SK-N-SH (cell line): Measurements from ENCODE around the gene DLAT. TPM values are rescaled to one million over a fixed set of nuclear protein-coding genes. Genes with fewer than 3 reads are reported as not detected.

Experiments
- CTCF ChIA-PET: fragments of 300-600, 350-600 bp; formaldehyde crosslinking; extraction: SDS; loops from one replicate; lab custom pipeline; 2021; lab: Yijun Ruan, JAX
- POLR2A ChIA-PET: fragments of 350-600 bp; sonication (Branson Sonifier 250); formaldehyde crosslinking; extraction: SDS; loops from one replicate; lab custom pipeline; 2020; ENCODE audit warnings: antibody characterized with exemption, inconsistent platforms; lab: Yijun Ruan, JAX
- DNase-seq: peaks from one replicate; pipeline ENCODE4 v3.0.0; 2012
- H2AFZ ChIP-seq: fragments of 200-600 bp; sonication (generic); 2 replicates; pipeline ENCODE4 v1.8.1; 2016; ENCODE audit warnings: antibody characterized with exemption, mild to moderate bottlenecking, low read depth
- H3F3A ChIP-seq: fragments of 200-600 bp; sonication (generic); replicated peaks from 2 replicates; pipeline ENCODE3; 2016; ENCODE audit warnings: antibody characterized with exemption, mild to moderate bottlenecking; ENCODE audit not compliant: insufficient read depth
- H3K27ac ChIP-seq, 2 experiments: fragments of 200-500 bp in 1 of 2; fragments of 200-600 bp in 1 of 2; sonication (Bioruptor generic) in 1 of 2; sonication (generic), shearing (Covaris generic) in 1 of 2; 2 replicates each; pipeline versions ENCODE4 v1.5.1 to v1.6.1; 2014 to 2016; ENCODE audit warnings: low read depth in 2 of 2, inconsistent platforms in 1 of 2, low read length in 1 of 2, mild to moderate bottlenecking in 1 of 2, mixed read lengths in 1 of 2
- H3K27me3 ChIP-seq: fragments of 200-600 bp; sonication (generic), shearing (Covaris generic); 2 replicates; pipeline ENCODE4 v1.6.1; 2016; ENCODE audit warnings: mixed run types; ENCODE audit not compliant: insufficient read depth
- H3K36me3 ChIP-seq, 2 experiments: fragments of 200-500 bp in 1 of 2; fragments of 200-600 bp in 1 of 2; sonication (Bioruptor generic) in 1 of 2; sonication (generic) in 1 of 2; replicated peaks in 1 of 2; 2 replicates each; pipeline versions ENCODE3 to v1.5.1; 2014 to 2016; ENCODE audit warnings: low read length in 1 of 2, mild to moderate bottlenecking in 1 of 2; ENCODE audit not compliant: insufficient read depth in 2 of 2, control insufficient read depth in 1 of 2
- H3K4me1 ChIP-seq, 2 experiments: fragments of 200-500 bp in 1 of 2; fragments of 200-600 bp in 1 of 2; sonication (Bioruptor generic) in 1 of 2; sonication (generic), shearing (Covaris generic) in 1 of 2; 2 replicates each; pipeline versions ENCODE4 v1.5.1 to v1.6.1; 2014 to 2016; ENCODE audit warnings: low read depth in 1 of 2, low read length in 1 of 2, mixed run types in 1 of 2; ENCODE audit not compliant: insufficient read depth in 2 of 2, control insufficient read depth in 1 of 2
- H3K4me2 ChIP-seq: fragments of 200-600 bp; sonication (generic), shearing (Covaris generic); 2 replicates; pipeline ENCODE4 v1.6.1; 2017; ENCODE audit warnings: mixed run types
- H3K4me3 ChIP-seq, 2 experiments: fragments of 200-500 bp in 1 of 2; fragments of 200-600 bp in 1 of 2; sonication (Bioruptor generic) in 1 of 2; sonication (generic), shearing (Covaris generic) in 1 of 2; 2 replicates each; pipeline versions ENCODE4 v1.5.1 to v1.8.1; 2014 to 2016; ENCODE audit warnings: low read depth in 2 of 2, inconsistent platforms in 1 of 2, low read length in 1 of 2, mild to moderate bottlenecking in 1 of 2, mixed read lengths in 1 of 2, moderate library complexity in 1 of 2
- H3K79me2 ChIP-seq: fragments of 200-600 bp; sonication (generic); 2 replicates; pipeline ENCODE4 v1.8.1; 2017; ENCODE audit warnings: mild to moderate bottlenecking; ENCODE audit not compliant: insufficient read depth
- H3K9ac ChIP-seq: fragments of 200-600 bp; sonication (generic); 2 replicates; pipeline ENCODE4 v1.6.1; 2017; ENCODE audit warnings: mixed run types
- H3K9me2 ChIP-seq: fragments of 200-600 bp; sonication (generic); 2 replicates; pipeline ENCODE4 v1.6.1; 2017; ENCODE audit warnings: mixed run types
- H3K9me3 ChIP-seq: fragments of 200-600 bp; sonication (generic); 2 replicates; pipeline ENCODE4 v1.6.1; 2017; ENCODE audit warnings: mixed run types, mild to moderate bottlenecking, moderate library complexity
- H4K20me1 ChIP-seq: fragments of 200-600 bp; sonication (generic); 2 replicates; pipeline ENCODE4 v1.6.1; 2017; ENCODE audit warnings: mild to moderate bottlenecking, mixed run types; ENCODE audit not compliant: insufficient read depth
- CHD2 ChIP-seq: fragments of 150-350 bp; IDR thresholded peaks from 2 replicates; pipeline ENCODE4 v1.6.1; 2018; ENCODE audit warnings: low read length; ENCODE audit not compliant: partially characterized antibody
- ELF1 ChIP-seq: IDR thresholded peaks from 2 replicates; pipeline ENCODE4 v1.4.0; 2012
- EP300 ChIP-seq, 2 experiments: IDR thresholded peaks; 2 replicates each; pipeline versions ENCODE4 v1.4.0 to v1.6.1; 2012; ENCODE audit warnings: borderline replicate concordance in 1 of 2, low read depth in 1 of 2, low read length in 1 of 2
- FOSL2 ChIP-seq: IDR thresholded peaks from 2 replicates; pipeline ENCODE4 v1.4.0; 2012; ENCODE audit warnings: low read depth, mild to moderate bottlenecking, moderate library complexity, borderline replicate concordance
- FOXM1 ChIP-seq: IDR thresholded peaks from 2 replicates; pipeline ENCODE4 v1.4.0; 2012; ENCODE audit warnings: low read depth, mild to moderate bottlenecking
- GATA2 ChIP-seq: sonication (generic); formaldehyde crosslinking; IDR thresholded peaks from 2 replicates; pipeline ENCODE4 v1.5.0; 2020; ENCODE audit warnings: mild to moderate bottlenecking, missing genetic modification reagents
- MEF2A ChIP-seq: IDR thresholded peaks from 2 replicates; pipeline ENCODE4 v1.4.0; 2012; ENCODE audit warnings: low read depth, borderline replicate concordance
- MXI1 ChIP-seq: IDR thresholded peaks from 2 replicates; pipeline ENCODE4 v1.6.1; 2012; ENCODE audit warnings: mild to moderate bottlenecking, low read depth, low read length, improper control_type of control experiment
- NRF1 ChIP-seq: IDR thresholded peaks from 2 replicates; pipeline ENCODE4 v1.6.1; 2012; ENCODE audit warnings: low read depth, mild to moderate bottlenecking, low read length
- PBX3 ChIP-seq: IDR thresholded peaks from 2 replicates; pipeline ENCODE4; 2012
- POLR2AphosphoS5 ChIP-seq: IDR thresholded peaks from 2 replicates; pipeline ENCODE4 v1.6.1; 2012; ENCODE audit warnings: low read depth, low read length
- RCOR1 ChIP-seq: fragments of 150-350 bp; IDR thresholded peaks from 2 replicates; pipeline ENCODE4 v1.6.1; 2017; ENCODE audit warnings: antibody characterized with exemption, low read length
- RFX5 ChIP-seq: IDR thresholded peaks from 2 replicates; pipeline ENCODE4 v1.6.1; 2012; ENCODE audit warnings: mild to moderate bottlenecking, improper control_type of control experiment, low read length
- RXRA ChIP-seq: IDR thresholded peaks from 2 replicates; pipeline ENCODE4 v1.4.0; 2012; ENCODE audit warnings: low read depth, mild to moderate bottlenecking, borderline replicate concordance
- TAF1 ChIP-seq: IDR thresholded peaks from 2 replicates; pipeline ENCODE4 v1.6.1; 2012; ENCODE audit warnings: low read depth, mild to moderate bottlenecking, low read length, moderate library complexity, borderline replicate concordance
- TEAD4 ChIP-seq: IDR thresholded peaks from 2 replicates; pipeline ENCODE4 v1.4.0; 2012; ENCODE audit warnings: mild to moderate bottlenecking, borderline replicate concordance; ENCODE audit not compliant: insufficient read depth
- USF2 ChIP-seq: fragments of 150-350 bp; IDR thresholded peaks from 2 replicates; pipeline ENCODE4 v1.6.1; 2017; ENCODE audit warnings: antibody characterized with exemption, low read length, low read depth, borderline replicate concordance
- WGBS: methylation state at CpG from one replicate; pipeline ENCODE4 v1.1.6; 2017; ENCODE audit warnings: low lambda C conversion rate; 5-methylcytosine and 5-hydroxymethylcytosine counted together
- polyA plus RNA-seq, 3 experiments: library from polyadenylated mRNA; depleted of rRNA; stranded (reverse); fragments of >200 nt; gene quantifications; 2 replicates each; pipeline ENCODE4 v1.2.3, GENCODE V29; 2012

The DLAT gene
- polyA plus RNA-seq, 1 of the 3 experiments (the other 2 are of a cell fraction), result 14.4 TPM

DNA sequence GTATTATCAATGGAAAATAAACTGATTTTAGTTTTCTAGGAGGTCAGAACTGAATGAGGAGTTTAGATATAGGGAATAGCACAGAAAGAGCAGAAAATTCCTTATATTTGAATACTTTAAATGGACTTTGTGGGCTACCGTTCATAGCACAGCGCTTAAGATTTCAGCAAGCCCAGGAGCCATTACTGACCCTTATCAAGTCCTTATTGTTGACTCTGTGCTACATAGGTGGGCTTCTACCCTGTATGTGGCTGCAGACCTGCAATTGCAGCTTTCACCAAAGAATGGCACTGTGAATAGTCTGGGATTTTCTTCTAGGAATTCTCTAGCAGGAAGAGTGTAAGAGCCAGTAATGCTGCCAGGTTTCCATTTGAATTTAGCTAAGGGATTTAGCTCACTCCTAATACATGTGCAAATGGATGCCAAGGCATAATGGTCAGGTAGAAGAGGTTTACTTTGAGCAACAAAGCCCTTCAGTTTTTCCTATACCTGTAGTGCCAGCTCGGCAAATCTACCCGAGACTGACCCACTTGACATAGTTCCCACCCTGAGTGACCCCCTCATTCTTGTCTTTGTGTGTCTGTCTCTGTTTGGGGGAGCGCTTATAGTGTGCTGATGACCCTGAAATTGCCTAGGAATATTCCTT, 42.5 kb upstream of the DLAT start:
- no peak overlapping the region for H3K27ac ChIP-seq

GRCh38 chr11:111983187-111983986, 41.8 kb upstream of the DLAT start:
- 82% methylated on average over 7 of the region's 7 CpGs for WGBS
- Histone ChIP-seq H3K9ac (no peak overlapping the region), H4K20me1 (no peaks in the 10 kb centered on the region), H3F3A (peaks cover 17% of the 10 kb centered on the region), H3K4me3 (no peak overlapping the region), H3K27ac (no peak overlapping the region), H3K27me3 (no peaks in the 10 kb centered on the region), H3K36me3 (peaks cover 29 to 43% of the 10 kb centered on the region in 2 experiments), H3K4me2 (no peak overlapping the region), H3K4me1 (peaks cover 7% of the 10 kb centered on the region in 2 experiments; a peak in 3 of 4 replicates), H3K9me2 (no peaks in the 10 kb centered on the region), H2AFZ (no peak overlapping the region), H3K9me3 (no peaks in the 10 kb centered on the region), H3K79me2 (peaks cover 5% of the 10 kb centered on the region; the same call in 1 of the 2 replicates)
- ChIA-PET POLR2A (no interaction called here), CTCF (interaction anchor here (0.7 to 14.8 kb wide), 5 partner anchors 10 to 50 kb away, joined by 3 to 272 read pairs (median 6); partner anchors contain the start of gene DIXDC1)
- no peak for DNase-seq
- no peak for TF ChIP-seq FOXM1
- no peak for TF ChIP-seq MXI1
- no peak for TF ChIP-seq TAF1
- TF ChIP-seq POLR2AphosphoS5, result no peak
- TF ChIP-seq TEAD4, result no peak
- no peak for TF ChIP-seq RXRA

More for the DNA sequence above, 42.5 kb upstream of the DLAT start:
- Histone ChIP-seq H3K9me2 (no peaks in the 10 kb centered on the region), H2AFZ (no peak overlapping the region), H3K4me1 (peaks cover 12 to 14% of the 10 kb centered on the region in 2 experiments; a peak in 3 of 4 replicates), H3K4me2 (no peak overlapping the region), H3K79me2 (peaks cover 5% of the 10 kb centered on the region; the same call in 1 of the 2 replicates), H3K9ac (no peak overlapping the region), H3K9me3 (no peaks in the 10 kb centered on the region), H3K36me3 (peaks cover 29 to 43% of the 10 kb centered on the region in 2 experiments), H4K20me1 (no peaks in the 10 kb centered on the region), H3K4me3 (no peak overlapping the region), H3F3A (peaks cover 15% of the 10 kb centered on the region), H3K27me3 (no peaks in the 10 kb centered on the region)
- WGBS, result 92% methylated on average over 5 of the region's 5 CpGs
- DNase-seq, result no peak
- no peak for TF ChIP-seq RCOR1
- TF ChIP-seq CHD2, result no peak
- TF ChIP-seq EP300 (IDR thresholded peaks at IDR 0.05; ENCODE audit: borderline replicate concordance in 1 of 2, low read depth in 1 of 2, low read length in 1 of 2), result no peak
- TF ChIP-seq NRF1, result no peak
- no peak for TF ChIP-seq GATA2 (CRISPR knock-in tag)
- TF ChIP-seq MXI1, result no peak
- no peak for TF ChIP-seq ELF1
- TF ChIP-seq FOXM1, result no peak
- no peak for TF ChIP-seq USF2
- TF ChIP-seq PBX3, result no peak
- TF ChIP-seq FOSL2, result no peak
- no peak for TF ChIP-seq MEF2A
- TF ChIP-seq RFX5, result no peak
- ChIA-PET POLR2A (interaction anchor here (1.2 to 1.4 kb wide), 2 partner anchors 51 to 111 kb away, joined by 3 to 4 read pairs; partner anchors contain the start of gene ALG9), CTCF (interaction anchor here (0.7 to 14.8 kb wide), 19 partner anchors 8 to 193 kb away, joined by 3 to 272 read pairs (median 6); partner anchors contain the start of genes BCO2 and DIXDC1)
